ENCODE data around the gene DMTF1. TPM values are rescaled to one million over a fixed set of nuclear protein-coding genes. Genes with fewer than 3 reads are reported as not detected.

The DMTF1 gene
- total and polyA plus RNA-seq, 2 of the 4 experiments (the other 2 are of a cell fraction) = 59.0 to 69.0 TPM

DNA sequence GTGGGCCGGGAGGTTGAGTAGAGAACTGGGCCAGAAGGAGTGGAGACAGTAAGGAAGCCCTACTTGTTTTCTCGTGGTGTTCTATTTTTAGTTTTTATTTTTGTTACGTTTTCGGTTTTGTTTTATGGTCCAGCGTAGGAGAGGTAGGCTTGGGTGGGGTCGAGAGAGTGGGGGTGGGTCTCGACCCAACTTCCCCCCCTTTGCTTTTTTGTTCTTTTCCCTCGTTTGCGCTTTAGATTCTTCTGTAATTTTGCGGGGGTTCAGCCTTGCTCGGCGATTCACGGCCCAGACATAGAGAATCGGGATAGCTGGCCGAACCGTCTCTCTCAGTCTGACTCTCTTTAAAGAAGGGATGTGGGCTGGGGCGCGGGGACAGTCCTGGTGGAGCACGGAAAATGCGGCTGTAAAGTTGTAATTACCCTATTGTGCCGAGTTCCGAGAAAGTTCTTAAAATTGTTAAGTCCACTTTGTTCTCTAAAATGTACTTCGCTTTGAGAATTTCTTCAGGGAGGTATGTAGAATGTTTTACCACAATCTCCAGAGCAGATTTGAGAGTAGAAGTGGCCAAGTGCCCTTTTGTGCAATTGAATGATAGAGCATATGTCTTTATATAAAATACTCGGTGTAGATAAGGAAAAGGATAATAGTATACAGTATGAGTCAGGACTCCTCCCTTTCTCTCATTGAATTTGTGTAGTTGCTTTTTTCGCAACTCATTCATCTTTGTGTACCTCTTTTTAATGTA is 816 bp downstream of the DMTF1 start:
- Histone ChIP-seq H2BK5ac (ENCODE audit: low read depth, low read length, poor library complexity, severe bottlenecking) (peak overlapping the region; percentile 79), H3K36me3 (ENCODE audit: control insufficient read depth, insufficient read depth, low read length) (no peaks in the 10 kb centered on the region), H3K27ac (ENCODE audit: insufficient read depth, low read length) (peak overlapping the region; percentile 86), H3K18ac (ENCODE audit: low read depth, low read length) (peak overlapping the region; percentile 83), H3K9ac (ENCODE audit: low read depth, low read length) (peak overlapping the region; percentile 91), H2BK120ac (ENCODE audit: low read depth, low read length) (peak overlapping the region; percentile 44), H2AK5ac (ENCODE audit: low read depth, low read length) (peak overlapping the region; percentile 82), H3K14ac (replicated peaks; ENCODE audit: low read depth, low read length) (peak overlapping the region; percentile 92), H4K20me1 (ENCODE audit: insufficient read depth, low read length) (peaks cover 28% of the 10 kb centered on the region), H3K9me3 (ENCODE audit: control insufficient read depth, insufficient read depth, low read length) (no peaks in the 10 kb centered on the region), H3K56ac (ENCODE audit: extremely low read depth, insufficient read depth, low read length) (peak overlapping the region; percentile 98), H3K79me1 (ENCODE audit: low read depth in 1 of 2, low read length in 2 of 2) (peaks cover 7 to 9% of the 10 kb centered on the region in 2 experiments; a peak in 2 of 4 replicates), H3K4ac (ENCODE audit: low read depth, low read length) (peak overlapping the region; percentile 87), H4K8ac (ENCODE audit: low read depth in 2 of 2, low read length in 2 of 2) (peak overlapping the region; percentile 93 to 97), H4K5ac (ENCODE audit: low read depth, low read length) (peak overlapping the region; percentile 51), H3K4me1 (ENCODE audit: control insufficient read depth, insufficient read depth, low read length) (0 out of 2 replicates have a peak, but pooled peaks cover 2% of the 10 kb centered on the region), H3K4me2 (ENCODE audit: low read depth, low read length) (peak overlapping the region; percentile 97), H2BK20ac (ENCODE audit: low read depth, low read length) (no peak overlapping the region), H2AK9ac (replicated peaks; ENCODE audit: low read depth, low read length, poor library complexity) (peak overlapping the region; percentile 98), H3K23ac (ENCODE audit: low read depth, low read length) (peak overlapping the region; percentile 96), H3K27me3 (ENCODE audit: control insufficient read depth, insufficient read depth, low read length) (no peaks in the 10 kb centered on the region), H3K9me1 (ENCODE audit: insufficient read depth, low read length) (no peaks in the 10 kb centered on the region; the same call in 1 of the 2 replicates), H2AFZ (replicated peaks; ENCODE audit: low read length, poor library complexity) (peak overlapping the region; percentile 100), H3K4me3 (ENCODE audit: insufficient read depth, low read depth, low read length) (peak overlapping the region; percentile 81), H4K91ac (ENCODE audit: insufficient read depth, low read depth, low read length) (peak overlapping the region; percentile 95), H2BK15ac (ENCODE audit: low read depth, low read length) (peak overlapping the region; percentile 21; the same call in 1 of the 3 replicates)
- ATAC-seq (ENCODE audit: low read depth) (peak; percentile 3), DNase-seq (peak; percentile 17)
- in situ Hi-C loops (cut with MboI; ENCODE audit: low sequenced_read_pairs) (no loop called here), intact Hi-C loops (cut with micrococcal nuclease) (loop anchor here (1.0 to 10.0 kb wide), 5 partner anchors 66 to 722 kb away; partner anchors contain the start of genes CROT, DBF4, SLC25A40 and TMEM243), dilution Hi-C loops (cut with HindIII; ENCODE audit: low sequenced_read_pairs, unreplicated experiment) (no loop called here)
- TF ChIP-seq RAD21 (IDR thresholded peaks at IDR 0.05; ENCODE audit: low read length) (no peak), CEBPB (IDR thresholded peaks at IDR 0.05; ENCODE audit: low read depth, low read length) (0 out of 2 replicates have a peak, but pooled peaks have one; percentile 10), FOS (IDR thresholded peaks at IDR 0.05; ENCODE audit: low read depth, low read length) (no peak), RFX5 (IDR thresholded peaks at IDR 0.05; ENCODE audit: low read depth, low read length) (no peak), MXI1 (IDR thresholded peaks at IDR 0.05; ENCODE audit: borderline replicate concordance, low read depth, low read length) (no peak)
- TF ChIP-seq, protein P1, sequence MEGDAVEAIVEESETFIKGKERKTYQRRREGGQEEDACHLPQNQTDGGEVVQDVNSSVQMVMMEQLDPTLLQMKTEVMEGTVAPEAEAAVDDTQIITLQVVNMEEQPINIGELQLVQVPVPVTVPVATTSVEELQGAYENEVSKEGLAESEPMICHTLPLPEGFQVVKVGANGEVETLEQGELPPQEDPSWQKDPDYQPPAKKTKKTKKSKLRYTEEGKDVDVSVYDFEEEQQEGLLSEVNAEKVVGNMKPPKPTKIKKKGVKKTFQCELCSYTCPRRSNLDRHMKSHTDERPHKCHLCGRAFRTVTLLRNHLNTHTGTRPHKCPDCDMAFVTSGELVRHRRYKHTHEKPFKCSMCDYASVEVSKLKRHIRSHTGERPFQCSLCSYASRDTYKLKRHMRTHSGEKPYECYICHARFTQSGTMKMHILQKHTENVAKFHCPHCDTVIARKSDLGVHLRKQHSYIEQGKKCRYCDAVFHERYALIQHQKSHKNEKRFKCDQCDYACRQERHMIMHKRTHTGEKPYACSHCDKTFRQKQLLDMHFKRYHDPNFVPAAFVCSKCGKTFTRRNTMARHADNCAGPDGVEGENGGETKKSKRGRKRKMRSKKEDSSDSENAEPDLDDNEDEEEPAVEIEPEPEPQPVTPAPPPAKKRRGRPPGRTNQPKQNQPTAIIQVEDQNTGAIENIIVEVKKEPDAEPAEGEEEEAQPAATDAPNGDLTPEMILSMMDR (conservative IDR thresholded peaks at IDR 0.05; ENCODE audit: low read depth, low read length) = no peak
- POLR2A ChIA-PET (ENCODE audit: unreplicated experiment) = interaction anchor here (0.6 kb wide), 2 partner anchors 213 to 245 kb away, joined by 3 read pairs; no protein-coding TSS in a partner anchor
- BruUV-seq (replicated peaks) = no TSS peak
- CTCF ChIA-PET = interaction anchor here (0.9 kb wide), 1 partner anchor 263 kb away, joined by 3 read pairs; no protein-coding TSS in a partner anchor
- WGBS, 2 experiments (ENCODE audit: extremely low coverage in 2 of 2, insufficient read length in 1 of 2) = 0% methylated on average over 2 of the region's 25 CpGs; no CpG with 5 or more reads in 1 of the 2 experiments

All from IMR-90 (cell line).